ENCODE measurements around the gene PCDHB14. TPM values are rescaled to one million over a fixed set of nuclear protein-coding genes. Genes with fewer than 3 reads are reported as not detected.
A peak's percentile ranks its signal among the peaks of the same experiment; 100 is the strongest.
"Not testable (repeated sequence)": the region's sequence is repeated elsewhere in the genome, so short reads cannot be mapped to it uniquely, and the experiment has no call there.

The PCDHB14 gene
- total RNA-seq, 6 donors from 2014 or later, result 1.3 to 5.2 (median 2.7) TPM

DNA sequence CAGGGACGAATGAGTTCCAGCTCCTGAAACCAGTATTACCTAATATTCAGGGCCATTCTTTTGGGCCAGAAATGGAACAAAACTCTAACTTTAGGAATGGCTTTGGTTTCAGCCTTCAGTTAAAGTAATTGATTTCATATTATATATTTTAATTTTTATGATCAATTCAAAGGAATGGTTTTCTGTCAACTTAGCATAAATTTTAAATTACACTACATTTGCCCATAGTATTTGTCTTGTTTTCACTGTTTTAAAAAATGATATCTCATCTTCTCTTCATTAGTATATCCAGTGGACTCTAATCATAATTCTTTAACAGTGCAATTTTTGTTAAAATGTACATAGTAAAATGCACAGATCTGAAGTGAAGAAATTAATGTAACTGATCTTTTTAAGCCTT, 42.8 kb upstream of the PCDHB14 start:
- H3K4me1 ChIP-seq, result no peaks in the 10 kb centered on the region
- H3K4me3 ChIP-seq, result no peak overlapping the region
- 50 to 75% methylated on average over 1 of the region's 1 CpG for WGBS, 2 donors
- no peak overlapping the region for H3K27ac ChIP-seq
- H3K36me3 ChIP-seq, result no peaks in the 10 kb centered on the region
- DNase-seq (no peak), ATAC-seq (ENCODE audit: low FRiP score in 2 of 2) (no peak)
- TF ChIP-seq POLR2AphosphoS5 (IDR thresholded peaks at IDR 0.05) (no peak), POLR2A (IDR thresholded peaks at IDR 0.05) (no peak), EP300 (IDR thresholded peaks at IDR 0.05) (no peak)
- TF ChIP-seq, protein P1, sequence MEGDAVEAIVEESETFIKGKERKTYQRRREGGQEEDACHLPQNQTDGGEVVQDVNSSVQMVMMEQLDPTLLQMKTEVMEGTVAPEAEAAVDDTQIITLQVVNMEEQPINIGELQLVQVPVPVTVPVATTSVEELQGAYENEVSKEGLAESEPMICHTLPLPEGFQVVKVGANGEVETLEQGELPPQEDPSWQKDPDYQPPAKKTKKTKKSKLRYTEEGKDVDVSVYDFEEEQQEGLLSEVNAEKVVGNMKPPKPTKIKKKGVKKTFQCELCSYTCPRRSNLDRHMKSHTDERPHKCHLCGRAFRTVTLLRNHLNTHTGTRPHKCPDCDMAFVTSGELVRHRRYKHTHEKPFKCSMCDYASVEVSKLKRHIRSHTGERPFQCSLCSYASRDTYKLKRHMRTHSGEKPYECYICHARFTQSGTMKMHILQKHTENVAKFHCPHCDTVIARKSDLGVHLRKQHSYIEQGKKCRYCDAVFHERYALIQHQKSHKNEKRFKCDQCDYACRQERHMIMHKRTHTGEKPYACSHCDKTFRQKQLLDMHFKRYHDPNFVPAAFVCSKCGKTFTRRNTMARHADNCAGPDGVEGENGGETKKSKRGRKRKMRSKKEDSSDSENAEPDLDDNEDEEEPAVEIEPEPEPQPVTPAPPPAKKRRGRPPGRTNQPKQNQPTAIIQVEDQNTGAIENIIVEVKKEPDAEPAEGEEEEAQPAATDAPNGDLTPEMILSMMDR (IDR thresholded peaks at IDR 0.05), result no peak
- H3K9me3 ChIP-seq, result peaks cover 13 to 55% (median 41%) of the 10 kb centered on the region in 4 donors
- H3K27me3 ChIP-seq, result no peaks in the 10 kb centered on the region

DNA sequence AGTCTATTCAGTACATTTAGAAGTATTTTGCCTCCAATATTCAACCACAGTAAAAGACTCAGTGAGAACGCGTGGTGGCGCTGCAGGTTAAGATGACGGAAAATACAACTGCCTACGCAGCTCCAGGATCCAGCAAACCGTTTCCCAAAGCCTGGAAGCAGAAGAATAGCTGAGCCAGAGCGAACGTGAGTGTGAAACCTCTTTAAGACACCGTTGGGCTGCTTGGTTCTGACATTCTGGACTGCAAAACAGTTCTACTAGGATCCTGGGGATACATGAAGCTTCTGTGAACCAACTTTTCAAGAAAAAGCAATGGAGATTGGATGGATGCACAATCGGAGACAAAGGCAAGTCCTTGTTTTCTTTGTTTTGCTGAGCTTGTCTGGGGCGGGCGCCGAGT, 40.9 kb upstream of the PCDHB14 start, which contains the start of gene PCDHB16:
Gene PCDHB16 (plus strand): TSS at position 140 of the 400 bp plus-strand sequence. CDS start 173 bp downstream, at position 313.
- peaks cover 4 to 56% (median 42%) of the 10 kb centered on the region in 4 donors for H3K9me3 ChIP-seq
- peak in 1 of 2 donors; percentile 55 for ATAC-seq (ENCODE audit: low FRiP score in 2 of 2)
- peak within 1 kb of the TSS in 1 of 4 donors; percentile 28 for H3K27ac ChIP-seq
- no peaks in the 10 kb centered on the region for H3K36me3 ChIP-seq
- DNase-seq, result no peak
- H3K27me3 ChIP-seq, result no peaks in the 10 kb centered on the region
- TF ChIP-seq, protein P1 (IDR thresholded peaks at IDR 0.05), result peak in 1 of 6 experiments; percentile 35
- TF ChIP-seq EP300 (IDR thresholded peaks at IDR 0.05), result no peak
- WGBS, 2 donors, result 8 to 12% methylated on average over 13 of the region's 13 CpGs
- H3K4me3 ChIP-seq, result peak within 1 kb of the TSS in 3 of 4 donors; percentile 26 to 35 (median 26)
- H3K4me1 ChIP-seq, result no peaks in the 10 kb centered on the region

DNA sequence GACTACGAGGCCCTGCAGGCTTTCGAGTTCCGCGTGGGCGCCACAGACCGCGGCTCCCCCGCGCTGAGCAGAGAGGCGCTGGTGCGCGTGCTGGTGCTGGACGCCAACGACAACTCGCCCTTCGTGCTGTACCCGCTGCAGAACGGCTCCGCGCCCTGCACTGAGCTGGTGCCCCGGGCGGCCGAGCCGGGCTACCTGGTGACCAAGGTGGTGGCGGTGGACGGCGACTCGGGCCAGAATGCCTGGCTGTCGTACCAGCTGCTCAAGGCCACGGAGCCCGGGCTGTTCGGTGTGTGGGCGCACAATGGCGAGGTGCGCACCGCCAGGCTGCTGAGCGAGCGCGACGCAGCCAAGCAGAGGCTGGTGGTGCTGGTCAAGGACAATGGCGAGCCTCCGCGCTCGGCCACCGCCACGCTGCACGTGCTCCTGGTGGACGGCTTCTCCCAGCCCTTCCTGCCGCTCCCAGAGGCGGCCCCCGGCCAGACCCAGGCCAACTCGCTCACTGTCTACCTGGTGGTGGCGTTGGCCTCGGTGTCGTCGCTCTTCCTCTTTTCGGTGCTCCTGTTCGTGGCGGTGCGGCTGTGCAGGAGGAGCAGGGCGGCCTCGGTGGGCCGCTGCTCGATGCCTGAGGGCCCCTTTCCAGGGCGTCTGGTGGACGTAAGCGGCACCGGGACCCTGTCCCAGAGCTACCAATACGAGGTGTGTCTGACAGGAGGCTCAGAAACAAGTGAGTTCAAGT, 38.9 kb upstream of the PCDHB14 start:
- H3K9me3 ChIP-seq, result peaks cover 5 to 56% (median 32%) of the 10 kb centered on the region in 4 donors

DNA sequence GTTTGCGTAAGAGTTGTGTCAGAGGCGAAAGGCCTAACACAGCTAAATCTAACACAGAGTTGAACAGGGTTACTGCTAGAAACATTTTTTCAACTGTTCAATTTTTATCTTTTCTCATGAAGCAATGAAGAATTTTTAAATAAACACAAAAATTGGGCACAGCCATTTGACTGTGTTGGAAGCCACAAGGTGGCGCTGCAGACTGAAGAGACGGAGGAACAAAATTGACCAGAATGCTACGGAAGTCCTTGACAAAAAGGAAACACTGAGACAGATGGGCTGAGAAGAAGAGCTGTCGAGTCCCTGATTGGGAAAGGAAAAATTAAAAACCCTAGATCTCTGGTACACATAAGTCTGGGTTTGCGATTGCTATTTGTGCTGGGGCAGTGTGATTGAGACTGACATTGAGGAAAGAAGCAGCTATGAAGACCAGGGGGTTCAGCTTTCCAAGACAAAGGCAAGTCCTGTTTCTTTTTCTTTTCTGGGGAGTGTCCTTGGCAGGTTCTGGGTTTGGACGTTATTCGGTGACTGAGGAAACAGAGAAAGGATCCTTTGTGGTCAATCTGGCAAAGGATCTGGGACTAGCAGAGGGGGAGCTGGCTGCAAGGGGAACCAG, 36.1 kb upstream of the PCDHB14 start, which contains the start of gene PCDHB9:
Gene PCDHB9 (plus strand): TSS at position 265 of the 616 bp plus-strand sequence. CDS start 158 bp downstream, at position 423.
- peak within 1 kb of the TSS in 1 of 4 donors; percentile 9 for H3K4me3 ChIP-seq
- no peak for TF ChIP-seq EP300 (IDR thresholded peaks at IDR 0.05)
- TF ChIP-seq, protein P1 (IDR thresholded peaks at IDR 0.05), result peak in 2 of 6 experiments; percentile 13 to 25
- H3K9me3 ChIP-seq, result peaks cover 9 to 66% (median 36%) of the 10 kb centered on the region in 4 donors
- H3K36me3 ChIP-seq, result no peaks in the 10 kb centered on the region
- ATAC-seq (ENCODE audit: low FRiP score in 2 of 2) (no peak), DNase-seq (no peak)
- H3K4me1 ChIP-seq, result no peaks in the 10 kb centered on the region
- H3K27me3 ChIP-seq, result no peaks in the 10 kb centered on the region
- no peak within 1 kb of the TSS for H3K27ac ChIP-seq
- 20 to 25% methylated on average over 9 of the region's 9 CpGs for WGBS, 2 donors

More for the DNA sequence above, 38.9 kb upstream of the PCDHB14 start:
- H3K4me3 ChIP-seq; H3K27ac ChIP-seq; H3K4me1 ChIP-seq; H3K27me3 ChIP-seq; H3K36me3 ChIP-seq; ATAC-seq (ENCODE audit: low FRiP score in 2 of 2): not testable (repeated sequence)
- peak in 1 of 2 donors; percentile 57 for DNase-seq
- 32 to 34% methylated on average over 6 to 17 of the region's 69 CpGs for WGBS, 2 donors

DNA sequence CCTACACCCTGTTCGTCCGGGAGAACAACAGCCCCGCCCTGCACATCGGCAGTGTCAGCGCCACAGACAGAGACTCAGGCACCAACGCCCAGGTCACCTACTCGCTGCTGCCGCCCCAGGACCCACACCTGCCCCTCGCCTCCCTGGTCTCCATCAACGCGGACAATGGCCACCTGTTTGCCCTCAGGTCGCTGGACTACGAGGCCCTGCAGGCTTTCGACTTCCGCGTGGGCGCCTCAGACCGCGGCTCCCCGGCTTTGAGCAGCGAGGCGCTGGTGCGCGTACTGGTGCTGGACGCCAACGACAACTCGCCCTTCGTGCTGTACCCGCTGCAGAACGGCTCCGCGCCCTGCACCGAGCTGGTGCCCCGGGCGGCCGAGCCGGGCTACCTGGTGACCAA, 34.5 kb upstream of the PCDHB14 start:
- not testable (repeated sequence) for H3K27me3 ChIP-seq; ATAC-seq (ENCODE audit: low FRiP score in 2 of 2); H3K4me1 ChIP-seq; H3K4me3 ChIP-seq; H3K27ac ChIP-seq; H3K36me3 ChIP-seq
- peak in 1 of 2 donors; percentile 63 for DNase-seq
- 30 to 40% methylated on average over 11 to 13 of the region's 37 CpGs for WGBS, 2 donors
- peaks cover 9 to 64% (median 30%) of the 10 kb centered on the region in 4 donors for H3K9me3 ChIP-seq

DNA sequence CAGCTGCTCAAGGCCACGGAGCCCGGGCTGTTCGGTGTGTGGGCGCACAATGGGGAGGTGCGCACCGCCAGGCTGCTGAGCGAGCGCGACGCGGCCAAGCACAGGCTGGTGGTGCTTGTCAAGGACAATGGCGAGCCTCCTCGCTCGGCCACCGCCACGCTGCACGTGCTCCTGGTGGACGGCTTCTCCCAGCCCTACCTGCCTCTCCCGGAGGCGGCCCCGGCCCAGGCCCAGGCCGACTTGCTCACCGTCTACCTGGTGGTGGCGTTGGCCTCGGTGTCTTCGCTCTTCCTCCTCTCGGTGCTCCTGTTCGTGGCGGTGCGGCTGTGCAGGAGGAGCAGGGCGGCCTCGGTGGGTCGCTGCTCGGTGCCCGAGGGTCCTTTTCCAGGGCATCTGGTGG, 34.0 kb upstream of the PCDHB14 start:
- not testable (repeated sequence) for H3K4me3 ChIP-seq; H3K27me3 ChIP-seq; H3K27ac ChIP-seq; H3K4me1 ChIP-seq; ATAC-seq (ENCODE audit: low FRiP score in 2 of 2); H3K36me3 ChIP-seq
- peak in 1 of 2 donors; percentile 81 for DNase-seq
- H3K9me3 ChIP-seq, result peaks cover 9 to 63% (median 29%) of the 10 kb centered on the region in 4 donors
- 37 to 45% methylated on average over 12 to 19 of the region's 35 CpGs for WGBS, 2 donors

All from upper lobe of left lung (tissue), 6 donors.